Urothelium cell line (cell line): ENCODE data around the gene KIRREL3.
"Not testable (repeated sequence)": the region's sequence is repeated elsewhere in the genome, so short reads cannot be mapped to it uniquely, and the experiment has no call there.

ENCODE experiments used
- DNase-seq: peaks from one replicate; pipeline ENCODE4 v3.0.0; 2011; ENCODE audit warnings: low spot score, mixed read lengths
- FAIRE-seq: peaks from 2 replicates; lab custom pipeline; 2011; peaks lifted over from hg19 to GRCh38; lab: Jason Lieb, UNC

KIRREL3 gene

GRCh38 chr11:126404367-126404766, 596.2 kb downstream of the KIRREL3 start:
- no peak for DNase-seq
- FAIRE-seq = no peak

DNA sequence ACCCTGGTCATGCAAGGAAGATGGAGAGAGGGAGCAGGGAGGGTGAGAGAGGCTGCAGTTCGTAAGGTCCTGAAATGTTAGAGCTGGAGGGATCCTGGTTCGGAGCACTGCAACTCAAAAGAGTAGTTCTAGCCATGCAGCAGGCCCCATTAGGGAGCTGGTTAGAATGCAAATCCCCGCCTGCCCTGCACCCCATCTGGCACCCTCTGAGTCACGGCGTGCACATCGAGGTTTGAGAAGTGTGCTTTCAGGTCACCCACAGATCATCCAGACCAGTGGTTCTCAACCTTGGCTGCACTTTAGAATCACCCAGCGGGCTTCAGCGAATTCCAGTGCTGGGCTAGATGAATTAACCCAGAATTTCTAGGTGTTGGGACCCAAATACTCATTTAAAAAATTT, 596.9 kb downstream of the KIRREL3 start:
- FAIRE-seq (no peak), DNase-seq (no peak)

GRCh38 chr11:126403022-126403581, 597.5 kb downstream of the KIRREL3 start:
- no peak for DNase-seq
- no peak for FAIRE-seq

DNA sequence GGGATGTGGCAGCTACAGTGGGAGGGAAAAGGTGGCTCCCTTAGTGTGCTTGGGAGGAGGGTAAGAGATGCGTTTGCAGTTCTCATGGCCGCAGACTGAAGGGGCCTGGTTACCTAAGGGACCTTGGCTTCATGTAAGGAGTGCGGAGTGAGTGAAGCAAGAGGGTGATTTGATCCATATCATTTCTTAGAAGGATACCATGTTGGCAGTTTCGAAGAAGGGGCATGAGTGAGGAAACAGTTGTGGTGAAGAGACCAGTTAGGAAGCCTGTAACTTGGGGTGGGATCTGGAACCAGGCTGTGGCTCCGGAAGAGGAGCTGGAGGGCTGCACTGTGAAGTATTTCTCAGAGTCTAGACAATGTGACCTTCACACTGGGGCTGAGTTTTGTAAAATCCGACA, 600.1 kb downstream of the KIRREL3 start:
- DNase-seq = no peak

GRCh38 chr11:126400019-126400418, 600.6 kb downstream of the KIRREL3 start:
- DNase-seq (no peak), FAIRE-seq (no peak)

More for the DNA sequence above, 600.1 kb downstream of the KIRREL3 start:
- no peak for FAIRE-seq

- no peak for DNase-seq
- no peak for FAIRE-seq
Measured at GRCh38 chr11:126398721-126399120, 601.8 kb downstream of the KIRREL3 start.

- DNase-seq (no peak), FAIRE-seq (no peak)
Measured at GRCh38 chr11:126398296-126398695, 602.3 kb downstream of the KIRREL3 start.

DNA sequence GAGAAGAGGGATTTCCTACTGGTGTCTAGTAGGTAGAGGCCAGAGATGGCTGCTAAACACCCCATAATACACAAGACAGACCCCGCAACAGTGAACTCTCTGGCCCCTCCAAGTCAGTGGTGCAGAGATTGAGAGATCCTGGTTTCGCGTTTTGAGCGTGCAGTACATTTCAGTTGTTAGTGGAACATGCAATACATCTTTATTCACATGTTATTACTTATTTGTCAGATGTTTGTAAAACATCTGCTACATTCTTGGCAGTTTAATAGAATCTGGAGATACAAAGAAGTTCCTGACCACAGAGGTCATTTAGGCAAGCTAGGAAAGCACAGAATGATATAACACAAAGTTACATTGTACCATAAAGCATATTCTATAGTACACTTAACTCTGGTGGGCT, 603.6 kb downstream of the KIRREL3 start:
- FAIRE-seq = no peak

GRCh38 chr11:126396266-126396665, 604.3 kb downstream of the KIRREL3 start:
- not testable (repeated sequence) for FAIRE-seq, DNase-seq

More for the DNA sequence above, 603.6 kb downstream of the KIRREL3 start:
- no peak for DNase-seq

GRCh38 chr11:126395784-126396183, 604.8 kb downstream of the KIRREL3 start:
- not testable (repeated sequence) for FAIRE-seq

GRCh38 chr11:126394634-126395072, 605.9 kb downstream of the KIRREL3 start:
- not testable (repeated sequence) for FAIRE-seq, DNase-seq

More at GRCh38 chr11:126395784-126396183, 604.8 kb downstream of the KIRREL3 start:
- not testable (repeated sequence) for DNase-seq

DNA sequence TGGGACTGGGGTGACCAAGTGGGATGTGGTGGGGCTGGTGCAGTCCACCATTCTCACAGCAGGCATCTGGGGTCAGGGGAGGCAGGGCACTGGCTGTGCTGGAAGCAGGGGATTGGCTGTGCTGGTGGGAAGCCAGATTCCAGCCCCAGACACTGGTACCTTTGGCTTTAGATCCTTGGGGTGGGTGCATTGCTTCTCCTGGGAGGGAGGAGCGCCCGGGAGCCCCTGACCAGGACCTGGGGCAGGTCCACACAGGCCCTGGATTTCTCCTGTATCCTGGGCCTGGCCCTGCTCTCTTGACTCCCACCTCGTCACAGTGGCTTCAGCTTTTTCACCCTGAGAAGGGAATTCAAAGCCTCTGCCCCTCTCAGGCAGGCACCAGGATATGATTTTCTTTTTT, 606.5 kb downstream of the KIRREL3 start:
- FAIRE-seq = no peak
- DNase-seq = no peak

- DNase-seq (no peak), FAIRE-seq (no peak)
Measured at GRCh38 chr11:126393143-126393542, 607.4 kb downstream of the KIRREL3 start.

DNA sequence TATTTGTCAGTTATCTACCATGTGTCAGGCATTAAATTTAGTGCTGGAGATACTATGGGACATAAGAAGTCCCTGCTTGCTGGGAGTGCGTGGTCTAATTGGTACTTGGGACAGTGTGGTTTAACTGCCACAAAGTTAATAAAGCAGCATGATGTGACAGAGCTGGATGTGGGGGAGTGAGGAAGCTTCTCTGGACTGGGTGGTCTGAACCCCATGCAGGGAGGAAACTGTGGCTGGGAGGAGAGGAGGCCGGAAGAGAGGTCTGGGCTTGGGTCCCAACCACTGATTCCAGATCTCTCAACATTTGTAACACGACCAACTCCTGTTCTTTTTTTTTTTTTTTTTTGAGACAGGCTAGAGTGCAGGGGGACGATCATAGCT, 607.9 kb downstream of the KIRREL3 start:
- DNase-seq = no peak
- FAIRE-seq = no peak

DNA sequence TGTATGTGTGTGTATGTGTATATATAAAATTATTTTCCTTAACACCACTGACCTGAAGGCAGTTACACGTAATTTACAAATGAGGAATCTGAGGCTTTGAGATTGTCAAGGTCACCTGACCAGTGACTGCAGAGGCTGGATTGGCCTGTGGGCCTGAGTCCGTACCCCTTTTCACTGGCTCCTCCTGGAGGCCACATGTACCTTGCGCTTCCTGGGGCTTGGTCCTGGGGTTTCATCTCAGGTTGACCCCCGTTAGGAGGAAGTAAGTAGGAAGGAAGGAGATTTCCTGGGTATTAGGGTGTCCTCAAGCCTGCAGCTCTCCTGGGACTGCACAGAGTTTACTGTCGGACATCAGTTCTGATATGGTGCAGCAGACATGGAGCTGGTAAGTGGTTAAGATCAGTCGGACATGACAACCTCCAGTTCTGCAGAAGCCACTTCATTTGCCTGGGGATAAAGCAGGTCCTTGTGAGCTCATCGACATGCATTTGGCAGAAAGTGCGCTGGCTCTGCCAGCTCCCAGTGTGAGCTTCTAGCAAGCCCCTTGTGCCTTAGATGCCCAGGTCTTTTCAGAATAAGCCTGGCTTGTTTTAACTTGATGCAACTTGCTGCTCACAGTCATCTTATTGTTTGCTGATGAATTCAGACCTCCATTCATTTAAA, 608.5 kb downstream of the KIRREL3 start:
- FAIRE-seq (no peak), DNase-seq (no peak)

DNA sequence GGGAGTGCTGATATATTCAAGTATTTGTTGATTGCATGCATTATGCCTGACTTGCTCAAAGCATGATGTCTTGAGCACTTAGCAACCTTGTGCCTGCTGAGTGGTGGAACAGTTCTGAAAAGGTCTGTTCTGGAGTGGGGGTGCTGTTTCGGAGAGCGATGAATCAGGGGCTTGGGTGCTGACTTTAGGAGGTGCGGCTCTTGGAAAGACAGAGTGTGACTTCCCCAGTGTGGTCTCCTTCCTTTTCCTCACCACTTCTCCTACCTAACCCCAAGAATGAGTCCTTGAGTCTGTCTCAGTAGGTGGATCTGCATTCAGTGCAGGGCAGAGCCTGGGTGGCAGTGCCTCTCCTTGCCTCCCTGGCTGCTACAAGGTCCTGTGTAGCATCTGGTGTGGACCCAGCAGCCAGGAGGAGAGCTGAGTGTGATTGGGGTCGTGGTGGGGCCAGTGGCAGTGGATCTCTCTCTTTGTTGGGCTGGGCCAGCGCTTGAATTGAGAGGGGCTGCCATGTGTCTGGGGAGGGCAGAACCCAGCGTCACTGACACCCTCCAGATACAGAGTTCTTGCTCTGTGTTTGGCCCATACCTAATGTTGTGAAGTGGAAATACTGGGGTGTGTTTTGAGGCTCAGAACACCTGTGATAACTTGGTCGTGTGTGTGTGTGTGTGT, 609.1 kb downstream of the KIRREL3 start:
- DNase-seq (no peak), FAIRE-seq (no peak)

DNA sequence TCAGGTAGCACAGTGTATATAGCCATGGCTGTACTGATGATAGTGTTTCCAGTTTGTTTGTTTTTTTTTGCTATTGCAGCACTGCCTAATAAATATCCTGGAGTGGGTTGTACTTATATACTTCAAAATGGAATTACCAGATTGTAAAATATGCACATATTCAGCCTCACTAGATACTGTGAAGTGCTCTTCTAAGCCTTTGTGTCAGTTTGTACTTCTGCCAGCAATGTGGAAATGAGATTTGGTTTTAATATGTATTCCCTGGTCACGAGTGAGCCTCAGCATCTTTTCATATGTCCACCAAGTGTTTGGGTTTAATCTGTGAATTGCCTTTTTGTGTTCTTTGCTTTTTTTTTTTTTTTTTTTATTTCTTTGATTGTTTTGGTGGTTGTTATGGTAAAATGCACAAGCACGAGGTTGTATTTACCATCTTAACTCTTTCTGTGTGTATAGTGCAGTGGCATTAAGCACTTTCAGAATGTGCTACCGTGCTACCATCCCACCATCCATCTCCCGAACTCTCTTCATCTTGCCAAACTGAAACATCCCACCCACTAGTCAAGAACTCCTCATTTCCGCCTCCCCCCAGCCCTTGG, 610.2 kb downstream of the KIRREL3 start:
- DNase-seq (no peak), FAIRE-seq (no peak)

- FAIRE-seq = no peak
- DNase-seq = no peak
Measured at GRCh38 chr11:126387857-126388256, 612.7 kb downstream of the KIRREL3 start.

- FAIRE-seq = not testable (repeated sequence)
Measured at GRCh38 chr11:126386729-126387071, 613.9 kb downstream of the KIRREL3 start.

DNA sequence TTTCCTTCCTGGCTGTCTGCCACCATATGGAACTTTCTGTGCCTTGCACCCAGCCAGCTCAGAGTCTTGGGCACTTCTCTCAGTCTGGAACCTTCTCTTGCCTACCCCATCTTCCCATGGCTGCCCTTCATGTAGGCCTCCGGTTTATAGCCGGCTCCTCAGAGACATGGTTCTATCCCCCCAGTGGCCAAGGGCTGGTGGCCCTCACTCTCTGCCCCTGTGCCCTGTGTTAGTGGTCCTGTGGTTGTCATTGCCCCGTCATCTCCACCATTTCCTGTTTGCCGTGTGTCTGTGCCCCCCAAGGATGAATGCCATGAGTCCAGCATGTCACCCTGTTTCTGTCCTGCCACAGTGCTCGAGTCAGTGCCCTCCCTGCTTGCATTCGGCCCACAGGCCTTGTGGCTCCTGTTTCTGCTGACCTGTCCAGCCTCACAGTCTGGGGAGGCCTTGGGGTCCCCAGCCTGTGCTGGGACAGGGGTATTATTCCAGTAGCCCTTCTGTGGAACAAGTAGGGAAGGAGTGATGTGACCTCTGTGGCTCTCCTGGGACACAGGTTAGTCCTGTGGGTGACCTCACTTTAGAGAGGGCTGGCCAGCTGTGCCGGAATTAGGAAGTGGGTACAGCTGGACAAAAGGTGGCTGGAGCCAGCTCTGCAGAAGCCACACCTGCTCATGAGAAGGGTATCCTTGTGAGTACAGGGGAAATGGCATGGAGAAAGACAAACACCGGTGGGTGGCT, 614.4 kb downstream of the KIRREL3 start:
- DNase-seq = no peak
- FAIRE-seq = no peak

More at GRCh38 chr11:126386729-126387071, 613.9 kb downstream of the KIRREL3 start:
- DNase-seq = not testable (repeated sequence)
